Measurements from ENCODE around the gene VSTM2L.

Gene VSTM2L

GRCh38 chr20:37925265-37926165 is 22.6 kb downstream of the VSTM2L start:
- TF ChIP-seq POLR2A (IDR thresholded peaks at IDR 0.05; ENCODE audit: extremely low read depth, insufficient read length) (no peak), CTCF (IDR thresholded peaks at IDR 0.05; ENCODE audit: low read depth, low read length) (no peak), MYC (IDR thresholded peaks at IDR 0.05; ENCODE audit: low read depth, low read length) (no peak), MAX (IDR thresholded peaks at IDR 0.05; ENCODE audit: low read depth, low read length) (no peak)
- DNase-seq (ENCODE audit: low read depth): no peak
- no peak overlapping the region for H3K4me3 ChIP-seq (ENCODE audit: low read depth, low read length)

GRCh38 chr20:37926612-37927011 is 23.7 kb downstream of the VSTM2L start:
- TF ChIP-seq CTCF (IDR thresholded peaks at IDR 0.05; ENCODE audit: low read depth, low read length) (no peak), MYC (IDR thresholded peaks at IDR 0.05; ENCODE audit: low read depth, low read length) (no peak), MAX (IDR thresholded peaks at IDR 0.05; ENCODE audit: low read depth, low read length) (no peak), POLR2A (IDR thresholded peaks at IDR 0.05; ENCODE audit: extremely low read depth, insufficient read length) (no peak)
- no peak for DNase-seq (ENCODE audit: low read depth)

GRCh38 chr20:37927410-37928095 is 24.6 kb downstream of the VSTM2L start:
- no peak for DNase-seq (ENCODE audit: low read depth)
- H3K4me3 ChIP-seq (ENCODE audit: low read depth, low read length): no peak overlapping the region
- TF ChIP-seq MAX (IDR thresholded peaks at IDR 0.05; ENCODE audit: low read depth, low read length): no peak
- no peak for TF ChIP-seq POLR2A (IDR thresholded peaks at IDR 0.05; ENCODE audit: extremely low read depth, insufficient read length)
- no peak for TF ChIP-seq CTCF (IDR thresholded peaks at IDR 0.05; ENCODE audit: low read depth, low read length)
- no peak for TF ChIP-seq MYC (IDR thresholded peaks at IDR 0.05; ENCODE audit: low read depth, low read length)

More at GRCh38 chr20:37926612-37927011, 23.7 kb downstream of the VSTM2L start:
- H3K4me3 ChIP-seq (ENCODE audit: low read depth, low read length): no peak overlapping the region

- no peak for DNase-seq (ENCODE audit: low read depth)
- H3K4me3 ChIP-seq (ENCODE audit: low read depth, low read length): no peak overlapping the region
- TF ChIP-seq MYC (IDR thresholded peaks at IDR 0.05; ENCODE audit: low read depth, low read length) (no peak), MAX (IDR thresholded peaks at IDR 0.05; ENCODE audit: low read depth, low read length) (no peak), CTCF (IDR thresholded peaks at IDR 0.05; ENCODE audit: low read depth, low read length) (no peak), POLR2A (IDR thresholded peaks at IDR 0.05; ENCODE audit: extremely low read depth, insufficient read length) (no peak)
These were observed 26.2 kb downstream of the VSTM2L start for GRCh38 chr20:37928996-37929682.

- DNase-seq (ENCODE audit: low read depth): no peak
- TF ChIP-seq MAX (IDR thresholded peaks at IDR 0.05; ENCODE audit: low read depth, low read length) (no peak), POLR2A (IDR thresholded peaks at IDR 0.05; ENCODE audit: extremely low read depth, insufficient read length) (no peak), CTCF (IDR thresholded peaks at IDR 0.05; ENCODE audit: low read depth, low read length) (no peak), MYC (IDR thresholded peaks at IDR 0.05; ENCODE audit: low read depth, low read length) (no peak)
- no peak overlapping the region for H3K4me3 ChIP-seq (ENCODE audit: low read depth, low read length)
These were observed 26.7 kb downstream of the VSTM2L start for GRCh38 chr20:37929683-37930014.
